Fibroblast of lung (primary cell): ENCODE results near the gene IL3.

Experiments used
- CTCF ChIP-seq, 2 donors: IDR thresholded peaks in 1 of 2; conservative IDR thresholded peaks in 1 of 2; 1 replicate in 1 of 2; 2 replicates in 1 of 2; pipeline ENCODE4 v1.5.1; 2011 to 2012; ENCODE audit warnings: low read length in 2 of 2, control low read depth in 1 of 2, inconsistent platforms in 1 of 2, low read depth in 1 of 2, mild to moderate bottlenecking in 1 of 2
- EZH2 ChIP-seq: IDR thresholded peaks from 2 replicates; pipeline ENCODE4 v1.5.1; 2012; ENCODE audit warnings: low read length, control low read depth, mild to moderate bottlenecking; ENCODE audit errors: missing control alignments

- TF ChIP-seq CTCF (conservative IDR thresholded peaks at IDR 0.05 in 1 of 2, IDR thresholded peaks at IDR 0.05 in 1 of 2; ENCODE audit: low read depth in 1 of 2, low read length in 2 of 2) (no peak), EZH2 (no peak)
These were observed 43.5 kb downstream of the IL3 start for GRCh38 chr5:132103969-132104391.
